Endothelial cell of umbilical vein (primary cell): ENCODE results near the gene SLC29A3.

Experiments used
- EZH2 ChIP-seq: IDR thresholded peaks from 2 replicates; pipeline ENCODE4 v1.6.1; 2012; ENCODE audit warnings: borderline replicate concordance, low read depth, mild to moderate bottlenecking, moderate library complexity, low read length, inconsistent platforms; ENCODE audit not compliant: severe bottlenecking
- GATA2 ChIP-seq: IDR thresholded peaks from 2 replicates; pipeline ENCODE4 v1.7.0; 2011; ENCODE audit warnings: low read depth, mild to moderate bottlenecking, moderate library complexity, mixed read lengths, low read length; ENCODE audit not compliant: insufficient read length, insufficient read depth
- POLR2A ChIP-seq: IDR thresholded peaks from 2 replicates; pipeline ENCODE4 v1.6.1; 2012; ENCODE audit warnings: low read depth, mild to moderate bottlenecking, control low read depth, low read length
- TF ChIP-seq, protein P1 (sequence below), 2 donors: IDR thresholded peaks; 1 replicate in 1 of 2; 2 replicates in 1 of 2; pipeline ENCODE4 v1.5.1; 2011; ENCODE audit warnings: low read length in 2 of 2, mild to moderate bottlenecking in 2 of 2, moderate library complexity in 2 of 2, control low read depth in 1 of 2, inconsistent platforms in 1 of 2, low read depth in 1 of 2; ENCODE audit not compliant: insufficient read depth in 1 of 2; ENCODE audit errors: extremely low read depth in 1 of 2

DNA sequence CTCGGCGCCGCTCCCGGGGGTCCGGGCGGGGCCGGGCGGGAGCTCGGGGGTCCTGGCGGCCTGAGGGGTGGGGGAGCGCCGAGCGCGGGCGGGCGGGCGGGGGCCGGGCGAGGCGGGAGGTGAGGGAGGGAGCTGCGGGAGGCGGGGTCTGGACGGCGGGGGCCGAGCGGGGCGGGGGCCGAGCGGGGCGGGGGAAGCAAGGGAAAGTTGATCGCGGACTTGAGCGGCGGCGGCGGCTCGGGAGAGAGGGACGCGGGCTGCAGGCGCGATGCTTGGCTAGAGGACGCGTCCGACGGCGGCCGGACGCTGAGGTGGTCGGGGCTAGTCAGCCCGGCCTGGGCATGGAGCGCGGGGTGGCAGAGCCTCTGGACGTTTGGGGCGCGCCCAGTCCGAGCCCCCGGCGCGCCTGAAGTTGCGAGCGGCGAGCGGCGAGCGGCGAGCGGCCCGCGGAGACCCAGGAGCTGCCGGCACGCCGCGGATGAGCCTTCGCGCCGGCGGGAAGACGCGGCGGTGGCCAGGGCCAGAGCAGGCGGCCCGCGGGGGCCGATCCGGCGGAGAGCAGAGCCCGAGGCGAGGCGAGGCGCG is 77.7 kb downstream of the SLC29A3 start, which contains the start of gene CDH23:
- no peak for TF ChIP-seq POLR2A
- TF ChIP-seq, protein P1, sequence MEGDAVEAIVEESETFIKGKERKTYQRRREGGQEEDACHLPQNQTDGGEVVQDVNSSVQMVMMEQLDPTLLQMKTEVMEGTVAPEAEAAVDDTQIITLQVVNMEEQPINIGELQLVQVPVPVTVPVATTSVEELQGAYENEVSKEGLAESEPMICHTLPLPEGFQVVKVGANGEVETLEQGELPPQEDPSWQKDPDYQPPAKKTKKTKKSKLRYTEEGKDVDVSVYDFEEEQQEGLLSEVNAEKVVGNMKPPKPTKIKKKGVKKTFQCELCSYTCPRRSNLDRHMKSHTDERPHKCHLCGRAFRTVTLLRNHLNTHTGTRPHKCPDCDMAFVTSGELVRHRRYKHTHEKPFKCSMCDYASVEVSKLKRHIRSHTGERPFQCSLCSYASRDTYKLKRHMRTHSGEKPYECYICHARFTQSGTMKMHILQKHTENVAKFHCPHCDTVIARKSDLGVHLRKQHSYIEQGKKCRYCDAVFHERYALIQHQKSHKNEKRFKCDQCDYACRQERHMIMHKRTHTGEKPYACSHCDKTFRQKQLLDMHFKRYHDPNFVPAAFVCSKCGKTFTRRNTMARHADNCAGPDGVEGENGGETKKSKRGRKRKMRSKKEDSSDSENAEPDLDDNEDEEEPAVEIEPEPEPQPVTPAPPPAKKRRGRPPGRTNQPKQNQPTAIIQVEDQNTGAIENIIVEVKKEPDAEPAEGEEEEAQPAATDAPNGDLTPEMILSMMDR (IDR thresholded peaks at IDR 0.05; ENCODE audit: extremely low read depth in 1 of 2, insufficient read depth in 1 of 2, low read depth in 1 of 2, low read length in 2 of 2) = no peak
- no peak for TF ChIP-seq GATA2
- no peak for TF ChIP-seq EZH2
